Measurements from ENCODE around the gene DSTYK. TPM values are rescaled to one million over a fixed set of nuclear protein-coding genes. Genes with fewer than 3 reads are reported as not detected.

The DSTYK gene
- total RNA-seq, 2 experiments from 2014 or later = 13.9 to 15.3 TPM

GRCh38 chr1:205243350-205244191 is 32.1 kb upstream of the DSTYK start:
- POLR2A ChIA-PET = interaction anchor here (0.5 kb wide), 1 partner anchor 477 kb away, joined by 3 read pairs; no protein-coding TSS in a partner anchor
- CTCF ChIA-PET = interaction anchor here (0.6 to 1.4 kb wide), 2 partner anchors 12 to 18 kb away, joined by 3 read pairs; no protein-coding TSS in a partner anchor
- ATAC-seq (ENCODE audit: poor library complexity) (no peak), DNase-seq (no peak)
- no peaks in the 10 kb centered on the region for H3K9me3 ChIP-seq (ENCODE audit: control insufficient read depth in 1 of 2, insufficient read depth in 1 of 2, low read length in 2 of 2)
- H3K27ac ChIP-seq (ENCODE audit: low read depth in 1 of 2, low read length in 2 of 2) = no peak overlapping the region
- no peak overlapping the region for H3K4me3 ChIP-seq (ENCODE audit: low read length)
- no peaks in the 10 kb centered on the region for H3K4me1 ChIP-seq (ENCODE audit: insufficient read depth, low read length)
- H3K9me3 Mint-ChIP-seq = no peaks in the 10 kb centered on the region
- H3K4me3 Mint-ChIP-seq = no peak overlapping the region
- H3K36me3 ChIP-seq (ENCODE audit: insufficient read depth, low read length) = no peaks in the 10 kb centered on the region
- no peak overlapping the region for H3K27ac Mint-ChIP-seq
- TF ChIP-seq CTCF (IDR thresholded peaks at IDR 0.05) = no peak
- no peaks in the 10 kb centered on the region for H3K27me3 Mint-ChIP-seq
- intact Hi-C loops (cut with DNase I, micrococcal nuclease) = no loop called here
- no peaks in the 10 kb centered on the region for H3K4me1 Mint-ChIP-seq (ENCODE audit: low read depth)
- no peaks in the 10 kb centered on the region for H3K36me3 Mint-ChIP-seq (ENCODE audit: low read depth)
- no peaks in the 10 kb centered on the region for H3K27me3 ChIP-seq (ENCODE audit: control insufficient read depth in 1 of 2, insufficient read depth in 2 of 2, low read length in 2 of 2)

DNA sequence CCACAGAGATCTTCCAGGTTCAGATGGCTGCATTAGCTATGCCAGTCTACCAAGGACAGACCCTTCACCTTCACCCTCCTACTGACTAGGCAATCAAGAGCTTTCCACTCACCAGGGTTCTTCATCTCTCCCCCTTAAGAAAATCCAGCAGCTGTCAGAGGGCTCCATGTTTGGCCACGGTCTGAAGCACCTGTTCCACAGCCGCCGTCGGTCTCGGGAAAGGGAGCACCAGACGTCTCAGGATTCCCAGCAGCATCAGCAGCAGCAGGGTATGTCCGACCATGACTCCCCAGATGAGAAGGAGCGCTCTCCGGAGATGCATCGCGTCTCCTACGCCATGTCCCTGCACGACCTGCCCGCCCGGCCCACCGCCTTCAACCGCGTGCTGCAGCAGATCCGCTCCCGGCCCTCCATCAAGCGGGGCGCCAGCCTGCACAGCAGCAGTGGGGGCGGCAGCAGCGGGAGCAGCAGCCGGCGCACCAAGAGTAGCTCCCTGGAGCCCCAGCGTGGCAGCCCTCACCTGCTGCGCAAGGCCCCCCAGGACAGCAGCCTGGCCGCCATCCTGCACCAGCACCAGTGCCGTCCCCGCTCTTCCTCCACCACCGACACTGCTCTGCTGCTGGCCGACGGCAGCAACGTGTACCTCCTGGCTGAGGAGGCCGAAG is 30.0 kb upstream of the DSTYK start:
- peaks cover 8% of the 10 kb centered on the region for H3K27me3 Mint-ChIP-seq
- H3K36me3 Mint-ChIP-seq (ENCODE audit: low read depth) = no peaks in the 10 kb centered on the region
- H3K27ac Mint-ChIP-seq = no peak overlapping the region
- Histone ChIP-seq H3K4me1 (ENCODE audit: insufficient read depth, low read length) (no peaks in the 10 kb centered on the region), H3K27me3 (ENCODE audit: control insufficient read depth in 1 of 2, insufficient read depth in 2 of 2, low read length in 2 of 2) (no peaks in the 10 kb centered on the region), H3K9me3 (ENCODE audit: control insufficient read depth in 1 of 2, insufficient read depth in 1 of 2, low read length in 2 of 2) (no peaks in the 10 kb centered on the region), H3K36me3 (ENCODE audit: insufficient read depth, low read length) (no peaks in the 10 kb centered on the region), H3K27ac (ENCODE audit: low read depth in 1 of 2, low read length in 2 of 2) (no peak overlapping the region), H3K4me3 (ENCODE audit: low read length) (no peak overlapping the region)
- TF ChIP-seq CTCF (IDR thresholded peaks at IDR 0.05) = no peak
- intact Hi-C loops (cut with DNase I, micrococcal nuclease) = no loop called here
- no peak for DNase-seq
- H3K4me1 Mint-ChIP-seq (ENCODE audit: low read depth) = peaks cover 4% of the 10 kb centered on the region
- POLR2A ChIA-PET = no interaction called here
- H3K9me3 Mint-ChIP-seq = no peaks in the 10 kb centered on the region
- H3K4me3 Mint-ChIP-seq = no peak overlapping the region
- ATAC-seq (ENCODE audit: poor library complexity) = no peak
- CTCF ChIA-PET = no interaction called here

DNA sequence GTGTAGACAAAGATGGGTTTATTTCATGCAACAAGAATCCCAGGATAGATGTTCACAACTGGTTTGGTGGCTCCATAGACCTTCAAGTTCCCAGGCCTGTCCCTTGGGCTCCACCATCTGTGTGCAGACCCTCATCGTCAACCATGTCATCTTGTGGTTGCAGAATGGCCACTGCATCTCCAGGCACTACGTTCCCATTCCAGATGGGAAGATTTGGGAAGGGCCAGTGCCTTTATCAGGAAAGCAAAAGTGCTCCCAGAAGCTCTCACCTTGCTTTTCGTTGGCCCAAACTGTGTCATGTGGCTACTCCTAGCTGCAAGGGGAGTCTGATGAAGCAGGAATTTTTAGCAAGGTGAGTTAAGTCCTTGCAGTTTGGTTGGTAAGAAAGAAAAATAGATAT is 29.1 kb upstream of the DSTYK start:
- H3K9me3 ChIP-seq (ENCODE audit: control insufficient read depth in 1 of 2, insufficient read depth in 1 of 2, low read length in 2 of 2) = no peaks in the 10 kb centered on the region
- Mint-ChIP-seq H3K4me3 (no peak overlapping the region), H3K27me3 (peaks cover 12% of the 10 kb centered on the region), H3K36me3 (ENCODE audit: low read depth) (no peaks in the 10 kb centered on the region), H3K27ac (no peak overlapping the region), H3K9me3 (no peaks in the 10 kb centered on the region), H3K4me1 (ENCODE audit: low read depth) (peaks cover 4% of the 10 kb centered on the region)
- no peak overlapping the region for H3K4me3 ChIP-seq (ENCODE audit: low read length)
- ATAC-seq (ENCODE audit: poor library complexity) (no peak), DNase-seq (no peak)
- H3K27ac ChIP-seq (ENCODE audit: low read depth in 1 of 2, low read length in 2 of 2) = no peak overlapping the region
- no peaks in the 10 kb centered on the region for H3K4me1 ChIP-seq (ENCODE audit: insufficient read depth, low read length)
- CTCF ChIA-PET = interaction anchor here (1.5 kb wide), 1 partner anchor 11 kb away, joined by 4 read pairs; no protein-coding TSS in a partner anchor
- H3K27me3 ChIP-seq (ENCODE audit: control insufficient read depth in 1 of 2, insufficient read depth in 2 of 2, low read length in 2 of 2) = no peaks in the 10 kb centered on the region
- intact Hi-C loops (cut with DNase I, micrococcal nuclease) = no loop called here
- no peak for TF ChIP-seq CTCF (IDR thresholded peaks at IDR 0.05)
- no peaks in the 10 kb centered on the region for H3K36me3 ChIP-seq (ENCODE audit: insufficient read depth, low read length)
- POLR2A ChIA-PET = no interaction called here

Measured in CD4-positive, alpha-beta T cell (primary cell).